ENCODE data around the gene MYH13. TPM values are rescaled to one million over a fixed set of nuclear protein-coding genes. Genes with fewer than 3 reads are reported as not detected.

The MYH13 gene
- total RNA-seq, 1 experiment from 2014 or later = not detected

DNA sequence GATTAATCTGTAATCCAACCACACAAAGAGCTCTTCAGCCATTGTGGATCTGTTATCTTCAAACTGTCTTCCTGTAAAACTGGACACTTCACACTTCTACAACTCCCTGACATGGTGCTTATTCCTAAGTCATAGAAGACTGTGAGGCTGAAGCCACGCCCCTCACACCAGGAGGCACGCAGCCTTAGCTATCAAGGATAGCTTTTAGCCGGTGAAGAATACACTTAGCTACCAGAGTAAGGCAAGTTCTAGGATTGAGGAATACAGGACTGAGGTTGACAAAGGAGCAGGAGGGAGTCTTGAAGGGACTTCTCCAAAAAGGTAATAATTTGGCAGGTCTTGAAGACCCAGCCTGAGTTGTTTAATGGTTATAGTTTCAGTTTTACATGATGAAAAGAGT is 94.6 kb downstream of the MYH13 start:
- in situ Hi-C loops (cut with HindIII; ENCODE audit: low pct_unique_long_range_greater_than_20kb, low sequenced_read_pairs) = no loop called here
- DNase-seq (ENCODE audit: low read depth, low spot score) = peak; percentile 26

DNA sequence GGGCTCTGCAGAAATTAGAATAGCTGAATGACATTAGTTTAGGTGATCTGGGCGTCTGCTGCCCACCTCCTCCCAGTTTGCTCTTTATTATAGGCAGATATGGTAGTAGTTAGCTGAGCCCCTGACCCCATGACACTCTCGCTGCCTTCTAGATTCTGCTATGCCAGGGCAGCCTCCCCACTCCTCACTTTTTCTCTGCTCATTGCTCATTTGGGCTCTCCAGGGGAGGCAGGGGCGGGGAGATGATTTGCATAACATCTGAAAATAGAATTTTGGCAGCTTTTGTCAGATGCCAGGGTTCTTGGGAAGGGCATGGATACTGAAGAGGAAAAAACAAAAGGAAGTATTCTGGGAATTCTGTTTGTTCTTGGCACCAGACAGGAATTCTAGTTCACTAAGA is 96.4 kb downstream of the MYH13 start:
- in situ Hi-C loops (cut with HindIII; ENCODE audit: low pct_unique_long_range_greater_than_20kb, low sequenced_read_pairs) = no loop called here
- no peak for DNase-seq (ENCODE audit: low read depth, low spot score)

DNA sequence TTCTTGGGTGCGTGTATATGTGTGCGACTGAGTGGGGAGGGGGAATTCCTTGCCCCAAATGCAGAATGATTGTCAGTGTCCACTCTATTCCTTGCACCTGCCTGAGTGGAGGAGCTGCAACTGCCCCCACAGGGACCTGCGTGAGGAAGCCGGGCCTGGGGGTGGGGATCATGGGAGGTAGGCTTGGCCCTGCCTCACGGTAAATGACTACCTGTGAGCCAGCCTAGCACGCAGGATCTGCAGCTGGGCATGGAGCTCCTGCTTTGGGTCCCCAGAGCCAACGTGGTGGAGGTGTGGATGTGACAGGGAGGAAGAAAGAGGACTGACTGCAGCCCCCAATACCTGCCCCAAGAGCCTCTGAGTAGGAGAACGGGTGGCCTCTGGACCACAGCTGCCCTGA is 97.4 kb downstream of the MYH13 start:
- in situ Hi-C loops (cut with HindIII; ENCODE audit: low pct_unique_long_range_greater_than_20kb, low sequenced_read_pairs) = no loop called here
- DNase-seq (ENCODE audit: low read depth, low spot score) = no peak

DNA sequence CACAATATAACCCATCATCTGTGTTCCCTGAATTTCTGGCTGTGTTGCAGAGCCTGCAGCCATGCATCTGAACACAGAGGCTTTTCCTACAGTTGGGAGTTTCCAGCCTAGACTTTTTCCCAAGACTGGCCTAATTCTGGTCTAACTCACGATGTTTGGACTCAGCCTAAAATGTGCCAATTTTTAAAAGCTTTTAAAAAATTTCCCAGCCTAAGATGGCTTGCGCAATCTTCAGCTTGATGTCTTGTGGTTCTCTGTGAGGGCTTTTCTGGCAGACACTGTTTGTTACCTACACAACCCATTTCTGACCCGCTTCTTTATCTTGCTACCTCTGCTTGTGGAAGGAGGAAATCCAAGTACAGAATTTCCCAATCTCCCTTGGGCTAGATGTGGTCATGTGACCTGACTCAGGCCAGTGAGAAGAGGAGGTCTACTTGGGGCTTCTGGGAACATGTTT is 101.7 kb downstream of the MYH13 start:
- in situ Hi-C loops (cut with HindIII; ENCODE audit: low pct_unique_long_range_greater_than_20kb, low sequenced_read_pairs) = no loop called here
- DNase-seq (ENCODE audit: low read depth, low spot score) = no peak

DNA sequence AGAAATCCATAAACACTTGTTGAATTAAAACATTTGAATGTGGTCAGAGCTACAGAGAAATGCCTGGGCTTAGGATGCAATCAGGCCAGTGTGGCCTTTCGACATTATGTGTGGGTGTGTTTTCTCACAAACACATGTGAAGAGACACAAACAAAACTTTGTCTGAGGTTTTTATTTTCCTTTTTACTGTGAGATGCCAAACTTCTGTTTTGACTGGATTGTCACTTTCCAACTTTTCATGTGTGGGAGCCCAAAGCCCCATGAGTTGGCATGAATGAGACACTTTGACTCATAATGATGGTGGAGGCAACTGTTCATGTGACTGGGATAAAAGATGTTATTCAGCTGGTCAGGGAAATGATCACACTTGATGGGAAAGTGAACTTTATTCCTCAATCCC is 102.5 kb downstream of the MYH13 start:
- DNase-seq (ENCODE audit: low read depth, low spot score) = peak; percentile 74
- in situ Hi-C loops (cut with HindIII; ENCODE audit: low pct_unique_long_range_greater_than_20kb, low sequenced_read_pairs) = no loop called here

DNA sequence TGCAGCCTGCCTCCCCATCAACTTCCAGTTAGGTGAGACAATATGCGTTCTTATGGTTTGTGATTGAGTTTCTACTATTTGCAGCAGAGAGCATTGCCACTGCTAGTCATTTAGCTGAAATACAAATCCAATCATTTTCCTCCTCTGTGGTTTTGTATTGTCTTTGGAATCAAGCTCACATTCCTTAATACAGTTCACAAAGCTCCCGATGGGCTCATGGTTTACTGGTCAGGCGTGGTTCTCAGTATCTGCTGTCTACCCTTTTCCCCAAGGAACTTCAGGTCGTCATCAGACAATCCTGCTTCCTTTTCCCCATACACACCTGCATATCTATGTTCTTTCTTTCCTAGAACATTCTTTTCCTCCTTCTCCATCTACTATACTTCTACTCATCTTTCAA is 104.8 kb downstream of the MYH13 start:
- in situ Hi-C loops (cut with HindIII; ENCODE audit: low pct_unique_long_range_greater_than_20kb, low sequenced_read_pairs) = no loop called here
- no peak for DNase-seq (ENCODE audit: low read depth, low spot score)

DNA sequence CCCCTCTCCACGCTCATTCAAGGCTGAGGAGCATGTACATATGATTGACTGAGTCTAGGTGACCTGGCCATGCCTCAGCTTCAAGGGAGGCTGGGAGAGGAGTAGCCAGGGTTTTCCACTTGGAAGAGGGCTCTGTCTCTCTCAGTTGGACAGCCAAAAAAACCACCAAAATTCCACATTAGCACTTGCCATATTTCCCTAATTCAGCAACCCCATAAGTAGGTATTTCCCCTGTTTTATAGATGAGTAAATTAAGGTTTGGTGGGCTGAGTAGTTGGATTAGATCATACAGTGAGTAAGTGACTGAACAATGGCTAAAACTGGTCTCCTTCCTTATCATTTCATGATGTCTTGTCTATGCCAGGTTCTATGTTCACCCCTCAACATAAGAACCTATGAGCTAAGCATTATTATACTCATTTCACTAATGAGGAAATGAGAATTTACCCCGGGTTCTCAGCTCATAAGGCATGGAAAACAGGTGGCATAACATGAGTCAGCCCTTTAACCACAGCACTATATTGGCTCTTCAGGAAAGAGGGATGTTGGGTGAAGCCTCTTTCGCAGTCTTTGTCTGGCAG is 106.4 kb downstream of the MYH13 start:
- DNase-seq (ENCODE audit: low read depth, low spot score) = no peak
- in situ Hi-C loops (cut with HindIII; ENCODE audit: low pct_unique_long_range_greater_than_20kb, low sequenced_read_pairs) = no loop called here

DNA sequence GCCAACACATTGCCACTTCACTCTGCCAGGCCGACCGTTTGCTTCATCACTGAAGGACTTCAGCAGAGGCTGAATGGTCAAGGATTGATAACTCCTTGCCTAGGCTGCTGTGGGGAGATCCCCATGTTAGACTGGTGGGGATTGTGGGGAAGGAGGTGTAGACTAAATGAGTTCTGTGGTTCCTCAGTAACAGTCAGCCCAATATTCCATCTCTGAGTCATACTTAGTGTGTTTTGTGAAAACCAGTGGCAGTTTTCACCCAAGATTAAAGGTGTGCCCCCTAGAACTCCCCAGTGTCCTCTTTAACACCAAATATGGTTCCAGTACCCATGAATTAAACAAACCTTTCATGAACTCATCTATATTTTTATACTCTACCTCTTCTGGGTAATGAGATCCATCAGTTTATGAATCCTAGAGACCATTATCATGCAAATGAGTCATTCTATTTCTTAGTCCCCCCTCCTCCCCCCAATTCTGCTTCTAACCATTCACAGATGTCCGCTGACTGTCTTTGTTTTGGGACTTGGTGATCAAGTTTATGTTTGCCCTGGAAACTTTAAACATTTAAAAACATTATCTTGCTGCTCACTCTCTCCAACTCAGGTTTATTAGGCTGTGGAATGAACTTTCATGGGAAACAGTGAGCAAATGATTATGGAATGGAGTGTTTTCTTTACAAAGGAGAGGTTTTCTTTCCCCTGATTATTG is 107.6 kb downstream of the MYH13 start:
- no peak for DNase-seq (ENCODE audit: low read depth, low spot score)
- in situ Hi-C loops (cut with HindIII; ENCODE audit: low pct_unique_long_range_greater_than_20kb, low sequenced_read_pairs) = no loop called here

DNA sequence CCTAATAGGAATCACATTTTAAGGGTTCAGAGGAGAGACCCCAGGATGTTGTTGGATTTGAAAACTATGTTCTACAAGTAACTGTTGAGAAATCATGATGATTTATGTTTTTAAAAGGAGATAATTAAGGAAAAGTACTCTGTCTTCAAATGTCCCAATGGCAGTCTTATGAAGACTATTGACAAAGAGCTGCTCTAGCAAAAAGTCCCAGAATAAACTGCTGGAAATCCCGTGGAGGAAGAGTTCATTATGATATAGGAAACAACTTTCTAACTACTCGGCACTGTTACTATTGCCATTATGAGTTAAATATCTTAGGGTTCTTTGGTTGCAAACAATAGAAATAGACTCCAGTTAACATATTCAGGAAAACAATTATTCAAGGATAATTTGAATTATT is 108.8 kb downstream of the MYH13 start:
- in situ Hi-C loops (cut with HindIII; ENCODE audit: low pct_unique_long_range_greater_than_20kb, low sequenced_read_pairs) = no loop called here
- DNase-seq (ENCODE audit: low read depth, low spot score) = no peak

DNA sequence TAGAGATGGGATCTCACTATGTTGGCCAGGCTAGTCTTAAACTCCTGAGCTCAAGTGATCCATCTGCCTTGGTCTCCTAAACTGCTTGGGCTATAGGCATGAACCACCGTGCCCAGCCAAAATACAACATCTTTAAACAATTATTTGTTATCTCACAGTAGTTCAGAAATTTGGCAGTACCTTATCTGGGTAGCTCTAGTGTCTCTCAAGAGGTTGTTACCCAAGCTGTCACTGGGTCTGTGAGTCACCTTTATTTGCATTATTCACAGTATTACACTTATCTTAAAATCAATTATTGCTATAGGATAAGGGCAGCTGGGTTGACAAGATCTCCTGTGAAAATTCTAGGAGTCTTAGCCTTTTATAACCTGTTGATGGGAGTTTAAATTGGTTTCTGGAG is 110.4 kb downstream of the MYH13 start:
- in situ Hi-C loops (cut with HindIII; ENCODE audit: low pct_unique_long_range_greater_than_20kb, low sequenced_read_pairs) = no loop called here
- DNase-seq (ENCODE audit: low read depth, low spot score) = no peak

DNA sequence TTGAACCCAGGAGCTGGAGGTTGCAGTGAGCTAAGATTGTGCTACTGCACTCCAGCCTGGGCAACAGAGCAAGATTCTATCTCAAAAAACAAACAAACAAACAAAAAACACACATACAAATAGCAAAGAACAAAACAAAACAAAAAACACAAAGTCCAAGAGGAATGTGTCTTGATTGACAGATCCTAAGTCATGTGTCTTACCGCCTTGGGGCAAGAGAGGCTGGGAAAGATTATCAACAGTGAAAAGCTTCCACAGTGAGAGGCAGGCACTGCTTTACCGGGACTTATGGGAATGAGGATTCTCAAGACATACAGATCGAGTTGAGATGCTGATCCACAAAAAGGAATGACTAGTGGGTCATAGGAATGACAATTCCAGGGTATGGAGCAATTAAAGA is 111.7 kb downstream of the MYH13 start:
- in situ Hi-C loops (cut with HindIII; ENCODE audit: low pct_unique_long_range_greater_than_20kb, low sequenced_read_pairs) = no loop called here
- DNase-seq (ENCODE audit: low read depth, low spot score) = peak; percentile 59

DNA sequence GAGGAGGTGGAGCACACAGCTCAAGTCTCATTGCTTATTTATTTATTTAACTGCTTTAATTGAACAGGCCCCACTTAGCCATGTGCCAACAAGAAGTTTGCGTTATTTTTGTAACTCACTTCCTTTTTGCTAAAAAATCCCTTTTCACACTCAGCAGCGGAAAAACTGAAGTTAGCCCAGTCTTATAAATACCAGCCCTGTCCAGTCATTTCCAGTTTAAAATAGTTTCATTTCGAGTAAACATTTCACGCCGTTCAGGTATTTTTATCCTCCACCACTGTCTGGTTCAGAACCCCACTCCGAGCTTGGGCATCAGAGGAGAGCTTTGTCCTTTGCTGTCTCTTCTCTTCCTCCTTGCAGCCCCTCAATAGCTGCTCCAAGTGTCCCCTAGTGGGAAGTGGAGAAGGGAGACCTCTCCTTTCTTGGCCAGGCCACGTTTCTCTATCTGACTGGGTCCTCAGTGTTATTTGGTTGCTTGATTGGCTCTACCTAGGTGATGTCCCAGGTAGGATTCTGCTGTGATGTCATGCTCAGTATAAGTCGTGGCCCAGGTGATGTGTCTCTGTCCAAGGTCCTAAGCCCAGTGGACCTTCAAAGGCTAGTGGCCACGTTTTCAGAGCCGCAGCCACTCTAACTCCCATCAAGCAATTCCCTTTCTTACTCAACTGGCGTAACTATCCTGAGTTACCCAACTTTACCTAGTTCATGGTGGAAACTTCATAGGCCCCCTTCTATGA is 121.4 kb downstream of the MYH13 start:
- no peak for DNase-seq (ENCODE audit: low read depth, low spot score)

More for the DNA sequence above, 121.4 kb downstream of the MYH13 start:
- in situ Hi-C loops (cut with HindIII; ENCODE audit: low pct_unique_long_range_greater_than_20kb, low sequenced_read_pairs) = no loop called here

Other genes with a start within 250 kb of the MYH13 start
- 114 and 115 TPM in 2 replicates for gene GAS7, start 174.4 kb downstream of the MYH13 start, total RNA-seq (2014; rRNA removed; shearing (Covaris generic))
- not detected in 2 replicates for gene MYH8, start 48.9 kb upstream of the MYH13 start, total RNA-seq (2014; rRNA removed; shearing (Covaris generic))
- not detected in 2 replicates for gene MYH4, start 96.6 kb upstream of the MYH13 start, total RNA-seq (2014; rRNA removed; shearing (Covaris generic))
- gene MYH1, start 145.5 kb upstream of the MYH13 start, total RNA-seq (2014; rRNA removed; shearing (Covaris generic)) = not detected in 2 replicates
- gene MYH2, start 176.7 kb upstream of the MYH13 start, total RNA-seq (2014; rRNA removed; shearing (Covaris generic)) = not detected in 2 replicates

All from SK-MEL-5 (cell line).